CD4-positive, alpha-beta memory T cell (primary cell): ENCODE measurements around the gene TTC28. TPM values are rescaled to one million over a fixed set of nuclear protein-coding genes. Genes with fewer than 3 reads are reported as not detected.
"Not testable (repeated sequence)": the region's sequence is repeated elsewhere in the genome, so short reads cannot be mapped to it uniquely, and the experiment has no call there.

ENCODE experiments used
- CTCF ChIA-PET: fragments of 350-600 bp; sonication (Branson Sonifier 250); formaldehyde crosslinking; loops from one replicate; lab custom pipeline; 2021; ENCODE audit warnings: inconsistent platforms; ENCODE audit not compliant: partially characterized antibody; lab: Charles Lee
- POLR2A ChIA-PET: fragments of 350-600 bp; sonication (Branson Sonifier 250); formaldehyde crosslinking; loops from one replicate; lab custom pipeline; 2021; ENCODE audit not compliant: partially characterized antibody; lab: Charles Lee
- DNase-seq, 5 donors: peaks; one replicate each; pipeline versions ENCODE4 v3.0.0 to v3.0.0-alpha.2; 2020 to 2022; ENCODE audit warnings: mixed read lengths in 1 of 5
- H3K27ac ChIP-seq: one replicate; pipeline ENCODE4 v1.7.0; 2013; ENCODE audit warnings: low read depth, low read length
- H3K27me3 ChIP-seq: 2 replicates; pipeline ENCODE4 v1.7.0; 2013; ENCODE audit warnings: mild to moderate bottlenecking, low read length, moderate library complexity; ENCODE audit not compliant: insufficient read depth
- H3K36me3 ChIP-seq: 2 replicates; pipeline ENCODE4 v1.7.0; 2013; ENCODE audit warnings: mild to moderate bottlenecking, low read length, moderate library complexity; ENCODE audit not compliant: insufficient read depth
- H3K4me1 ChIP-seq: 2 replicates; pipeline ENCODE4 v1.7.0; 2013; ENCODE audit warnings: mild to moderate bottlenecking, low read length, moderate library complexity; ENCODE audit not compliant: insufficient read depth
- H3K4me3 ChIP-seq, 2 donors: one replicate each; pipeline ENCODE4 v1.7.0; 2013; ENCODE audit warnings: low read length in 2 of 2, mild to moderate bottlenecking in 1 of 2
- H3K9me3 ChIP-seq, 2 donors: one replicate each; pipeline ENCODE4 v1.7.0; 2013; ENCODE audit warnings: low read length in 2 of 2, control low read depth in 1 of 2; ENCODE audit not compliant: control insufficient read depth in 1 of 2
- H3K27ac Mint-ChIP-seq, 7 donors: one replicate each; pipeline ENCODE4 v1.8.0; 2020 to 2021; ENCODE audit warnings: mixed read lengths in 7 of 7, mild to moderate bottlenecking in 6 of 7, inconsistent platforms in 3 of 7, moderate library complexity in 3 of 7
- H3K27me3 Mint-ChIP-seq, 2 donors: one replicate each; pipeline ENCODE4 v1.8.0; 2020 to 2021; ENCODE audit warnings: mixed read lengths in 2 of 2
- H3K36me3 Mint-ChIP-seq, 2 donors: one replicate each; pipeline ENCODE4 v1.8.0; 2020 to 2021; ENCODE audit warnings: mixed read lengths in 2 of 2, inconsistent platforms in 1 of 2, mild to moderate bottlenecking in 1 of 2
- H3K4me1 Mint-ChIP-seq, 4 donors: one replicate each; pipeline ENCODE4 v1.8.0; 2020 to 2021; ENCODE audit warnings: mixed read lengths in 4 of 4, mild to moderate bottlenecking in 1 of 4
- H3K4me3 Mint-ChIP-seq, 8 donors: one replicate each; pipeline ENCODE4 v1.8.0; 2020 to 2021; ENCODE audit warnings: mixed read lengths in 8 of 8, mild to moderate bottlenecking in 7 of 8, moderate library complexity in 6 of 8, inconsistent platforms in 3 of 8
- H3K9me3 Mint-ChIP-seq, 8 donors: one replicate each; pipeline ENCODE4 v1.8.0; 2020 to 2021; ENCODE audit warnings: mixed read lengths in 8 of 8, mild to moderate bottlenecking in 5 of 8, inconsistent platforms in 3 of 8, moderate library complexity in 1 of 8
- intact Hi-C: fragments of 100-400 bp; cut with micrococcal nuclease; formaldehyde crosslinking; loops from one replicate; pipeline ENCODE4 v1.15.1; 2023
- polyA plus RNA-seq, 2 donors: library from polyadenylated mRNA; unstranded; fragments of 300-500 nt; fragmentation: Illumina TruSeq; gene quantifications; one replicate each; pipeline ENCODE4 v1.2.3, GENCODE V29; 2021
- total RNA-seq, 2 experiments: library from RNA; stranded (reverse); gene quantifications; one replicate each; pipeline ENCODE4 v1.2.3, GENCODE V29; 2021

Gene TTC28
- total and polyA plus RNA-seq, 4 experiments from 2014 or later = 0.50 to 1.7 (median 1.6) TPM; not detected in 1

DNA sequence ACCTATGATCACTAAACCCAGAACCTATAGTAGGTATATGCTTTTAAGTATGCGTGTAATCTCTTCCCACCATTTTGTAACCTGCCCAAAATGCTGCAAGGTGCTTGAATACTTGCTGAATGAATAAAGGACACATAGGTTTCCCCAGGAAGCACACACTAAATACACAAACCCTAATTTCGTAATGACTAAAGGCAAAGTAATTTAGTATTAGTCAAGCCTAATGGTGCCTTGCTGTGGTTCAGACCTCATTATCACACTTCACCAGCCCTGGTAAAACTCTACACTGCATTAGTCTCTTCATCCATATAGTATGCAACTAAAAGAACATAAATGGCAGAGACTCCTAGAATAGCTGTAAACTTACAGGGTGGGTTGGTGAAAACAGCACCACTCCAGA is 471.6 kb downstream of the TTC28 start:
- no peaks in the 10 kb centered on the region for H3K36me3 ChIP-seq
- H3K4me1 ChIP-seq = no peaks in the 10 kb centered on the region
- H3K9me3 Mint-ChIP-seq = peaks cover 0 to 11% (median 7%) of the 10 kb centered on the region in 8 donors
- no peak overlapping the region for H3K4me3 Mint-ChIP-seq
- no peaks in the 10 kb centered on the region for H3K9me3 ChIP-seq
- no peak for DNase-seq
- no peaks in the 10 kb centered on the region for H3K4me1 Mint-ChIP-seq
- CTCF ChIA-PET = no interaction called here
- H3K27me3 Mint-ChIP-seq = peaks cover 2 to 6% of the 10 kb centered on the region in 2 donors
- H3K36me3 Mint-ChIP-seq = no peaks in the 10 kb centered on the region
- H3K27ac Mint-ChIP-seq = no peak overlapping the region
- H3K27me3 ChIP-seq = no peaks in the 10 kb centered on the region
- intact Hi-C loops = no loop called here
- H3K27ac ChIP-seq = no peak overlapping the region
- no peak overlapping the region for H3K4me3 ChIP-seq
- POLR2A ChIA-PET = no interaction called here

DNA sequence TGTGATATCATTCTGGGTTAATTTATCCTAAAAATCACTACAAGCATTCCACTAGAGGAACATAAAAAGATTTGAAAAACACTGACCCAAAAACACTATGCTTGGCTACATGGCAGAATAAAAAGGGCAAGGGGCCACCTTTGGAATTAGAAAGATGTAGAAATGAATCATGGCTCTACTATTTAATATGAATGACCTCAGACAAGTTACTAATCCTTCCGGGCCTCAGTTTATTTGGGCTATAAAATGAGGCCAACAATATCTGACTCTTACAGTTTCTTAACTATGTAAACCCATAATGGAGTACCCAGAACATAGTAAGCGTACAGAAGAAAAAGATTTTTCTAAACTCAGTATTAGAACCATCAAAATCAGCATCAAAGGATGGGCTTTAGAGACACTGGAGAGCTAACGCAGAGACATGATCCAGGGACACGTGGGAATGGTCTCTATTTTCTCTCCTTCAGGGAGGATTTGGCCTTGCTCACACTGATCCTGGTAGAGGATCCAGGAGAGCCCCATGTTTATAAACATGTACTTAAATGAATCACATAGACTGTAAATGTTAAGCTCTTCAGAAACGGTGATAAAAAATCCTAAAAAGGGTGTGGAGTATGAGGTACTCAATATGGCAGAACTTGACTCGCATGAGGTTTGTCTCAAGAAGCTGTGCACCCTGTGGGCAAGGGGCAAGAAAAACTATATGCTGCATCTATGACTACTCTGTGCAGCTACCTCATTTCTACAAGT is 472.2 kb downstream of the TTC28 start:
- Histone ChIP-seq H3K36me3 (no peaks in the 10 kb centered on the region), H3K4me1 (no peaks in the 10 kb centered on the region), H3K27ac (no peak overlapping the region), H3K4me3 (no peak overlapping the region), H3K27me3 (no peaks in the 10 kb centered on the region), H3K9me3 (no peaks in the 10 kb centered on the region)
- H3K27me3 Mint-ChIP-seq = peaks cover 2 to 6% of the 10 kb centered on the region in 2 donors
- no peak for DNase-seq
- intact Hi-C loops = no loop called here
- peaks cover 0 to 11% (median 7%) of the 10 kb centered on the region in 8 donors for H3K9me3 Mint-ChIP-seq
- H3K4me1 Mint-ChIP-seq = no peaks in the 10 kb centered on the region
- no peaks in the 10 kb centered on the region for H3K36me3 Mint-ChIP-seq
- no peak overlapping the region for H3K4me3 Mint-ChIP-seq
- ChIA-PET CTCF (no interaction called here), POLR2A (no interaction called here)
- no peak overlapping the region for H3K27ac Mint-ChIP-seq

DNA sequence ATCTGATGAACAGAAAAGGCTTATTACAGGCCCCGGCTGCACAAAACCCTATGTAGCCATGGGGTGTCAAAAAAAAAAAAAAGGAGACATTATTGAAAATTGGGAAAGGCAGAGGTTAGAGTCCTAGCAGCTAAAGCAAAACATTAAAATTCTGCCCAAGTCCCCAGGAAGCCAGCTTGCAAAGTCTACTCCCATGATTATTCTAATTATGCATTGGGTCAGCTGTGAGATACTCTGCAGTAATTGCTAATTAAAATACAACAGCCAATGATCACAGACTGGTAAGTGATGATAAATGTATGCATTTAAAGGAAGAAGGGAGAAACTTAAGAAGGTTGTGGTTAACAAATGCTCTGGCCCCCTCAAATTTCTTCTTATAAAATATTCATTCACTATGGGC is 473.7 kb downstream of the TTC28 start:
- CTCF ChIA-PET = no interaction called here
- no peaks in the 10 kb centered on the region for H3K4me1 ChIP-seq
- H3K36me3 ChIP-seq = no peaks in the 10 kb centered on the region
- H3K9me3 ChIP-seq = no peaks in the 10 kb centered on the region
- intact Hi-C loops = no loop called here
- Mint-ChIP-seq H3K36me3 (no peaks in the 10 kb centered on the region), H3K27ac (no peak overlapping the region), H3K27me3 (peaks cover 2 to 6% of the 10 kb centered on the region in 2 donors), H3K9me3 (peaks cover 0 to 9% (median 6%) of the 10 kb centered on the region in 8 donors), H3K4me1 (peaks cover 0 to 4% (median 0%) of the 10 kb centered on the region in 4 donors), H3K4me3 (no peak overlapping the region)
- H3K27ac ChIP-seq = no peak overlapping the region
- POLR2A ChIA-PET = no interaction called here
- no peaks in the 10 kb centered on the region for H3K27me3 ChIP-seq
- no peak overlapping the region for H3K4me3 ChIP-seq
- no peak for DNase-seq

DNA sequence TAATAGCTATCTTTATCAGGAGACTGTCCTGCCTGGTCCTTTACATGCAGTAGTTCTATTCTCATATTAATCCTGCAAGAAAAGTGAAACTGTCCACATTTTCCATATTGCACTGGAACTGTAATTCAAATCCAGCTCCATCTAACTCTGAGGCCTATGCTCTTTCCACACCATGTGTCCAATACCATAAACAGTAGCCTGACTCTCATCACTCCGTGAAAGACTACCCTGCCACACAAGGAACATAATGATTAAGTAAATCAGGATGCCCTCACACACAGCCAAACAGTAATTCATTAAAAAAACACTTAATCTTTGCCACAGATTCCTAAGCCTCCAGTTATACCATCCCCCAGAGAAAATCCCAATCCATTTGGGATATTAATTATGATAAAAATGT is 475.3 kb downstream of the TTC28 start:
- POLR2A ChIA-PET = no interaction called here
- no peak overlapping the region for H3K27ac Mint-ChIP-seq
- H3K27ac ChIP-seq = no peak overlapping the region
- H3K4me1 Mint-ChIP-seq = peaks cover 0 to 4% (median 0%) of the 10 kb centered on the region in 4 donors
- H3K36me3 Mint-ChIP-seq = no peaks in the 10 kb centered on the region
- H3K4me3 ChIP-seq = no peak overlapping the region
- intact Hi-C loops = no loop called here
- DNase-seq = no peak
- H3K36me3 ChIP-seq = no peaks in the 10 kb centered on the region
- no peaks in the 10 kb centered on the region for H3K4me1 ChIP-seq
- H3K9me3 Mint-ChIP-seq = peaks cover 0 to 2% (median 0%) of the 10 kb centered on the region in 8 donors
- no peaks in the 10 kb centered on the region for H3K27me3 ChIP-seq
- no peak overlapping the region for H3K4me3 Mint-ChIP-seq
- CTCF ChIA-PET = no interaction called here
- no peaks in the 10 kb centered on the region for H3K9me3 ChIP-seq
- H3K27me3 Mint-ChIP-seq = peaks cover 2 to 6% of the 10 kb centered on the region in 2 donors

DNA sequence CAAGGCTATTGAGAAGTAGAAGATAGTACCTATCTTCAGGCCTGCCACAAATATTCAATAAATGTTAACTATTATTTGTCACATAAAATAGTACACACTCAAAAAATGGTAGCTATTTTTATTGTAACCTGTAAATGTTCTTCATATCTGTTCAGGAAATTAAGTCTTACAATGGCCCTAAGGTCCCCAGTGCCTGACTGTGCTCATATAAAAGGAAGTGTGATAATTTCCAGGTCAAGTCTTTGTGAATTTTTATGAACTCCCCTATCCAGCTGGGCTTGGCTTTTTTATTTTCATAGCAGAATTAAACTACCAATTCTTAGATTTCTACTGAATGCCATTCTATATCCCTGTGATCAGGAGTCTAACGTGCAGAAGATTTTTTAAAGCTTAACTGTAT is 476.4 kb downstream of the TTC28 start:
- Mint-ChIP-seq H3K27me3 (peaks cover 2 to 6% of the 10 kb centered on the region in 2 donors), H3K4me3 (no peak overlapping the region), H3K27ac (no peak overlapping the region), H3K9me3 (peaks cover 0 to 2% (median 0%) of the 10 kb centered on the region in 8 donors), H3K4me1 (peaks cover 0 to 4% (median 0%) of the 10 kb centered on the region in 4 donors), H3K36me3 (no peaks in the 10 kb centered on the region)
- no peak overlapping the region for H3K27ac ChIP-seq
- CTCF ChIA-PET = no interaction called here
- H3K4me3 ChIP-seq = no peak overlapping the region
- POLR2A ChIA-PET = no interaction called here
- no peaks in the 10 kb centered on the region for H3K36me3 ChIP-seq
- intact Hi-C loops = no loop called here
- DNase-seq = no peak
- H3K4me1 ChIP-seq = no peaks in the 10 kb centered on the region
- H3K27me3 ChIP-seq = no peaks in the 10 kb centered on the region
- H3K9me3 ChIP-seq = no peaks in the 10 kb centered on the region

DNA sequence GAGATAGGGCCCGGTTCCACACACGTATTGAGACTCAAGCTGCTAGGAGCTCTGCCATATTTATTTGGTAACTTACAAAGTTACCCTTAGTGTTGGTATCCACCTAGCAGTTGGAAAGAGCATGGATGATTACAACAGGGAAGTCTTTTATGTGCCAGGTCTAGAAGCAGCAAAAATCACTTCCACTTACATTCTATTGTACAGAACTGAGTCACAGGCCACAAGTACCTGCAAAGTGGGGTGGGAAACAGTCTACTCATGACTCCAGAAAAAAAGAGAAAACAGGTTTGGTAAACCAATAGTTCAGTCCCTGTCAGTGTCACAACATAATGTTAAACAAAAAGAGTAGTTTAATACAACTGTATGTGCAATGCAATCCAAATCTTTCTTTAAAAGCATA is 480.9 kb downstream of the TTC28 start:
- H3K9me3 Mint-ChIP-seq = peaks cover 0 to 6% (median 0%) of the 10 kb centered on the region in 8 donors
- CTCF ChIA-PET = no interaction called here
- no peaks in the 10 kb centered on the region for H3K27me3 ChIP-seq

DNA sequence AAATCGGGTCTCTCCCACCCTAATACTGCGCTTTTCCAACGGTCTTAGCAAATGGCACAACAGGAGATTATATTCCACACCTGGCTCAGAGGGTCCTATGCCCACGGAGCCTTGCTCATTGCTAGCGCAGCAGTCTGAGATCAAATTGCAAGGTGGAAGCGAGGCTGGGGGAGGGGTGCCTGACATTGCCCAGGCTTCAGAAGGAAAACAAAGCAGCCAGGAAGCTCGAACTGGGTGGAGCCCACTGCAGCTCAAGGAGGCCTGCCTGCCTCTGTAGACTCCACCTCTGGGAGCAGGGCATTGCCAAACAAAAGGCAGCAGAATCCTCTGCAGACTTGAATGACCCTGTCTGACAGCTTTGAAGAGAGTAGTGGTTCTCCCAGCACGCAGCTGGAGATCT is 488.1 kb downstream of the TTC28 start:
- H3K27me3 ChIP-seq, H3K27ac ChIP-seq, H3K4me1 Mint-ChIP-seq, H3K4me1 ChIP-seq, DNase-seq, H3K36me3 Mint-ChIP-seq, POLR2A ChIA-PET, H3K27ac Mint-ChIP-seq, H3K4me3 ChIP-seq, H3K9me3 ChIP-seq, H3K4me3 Mint-ChIP-seq, H3K9me3 Mint-ChIP-seq, H3K36me3 ChIP-seq, CTCF ChIA-PET, intact Hi-C loops: not testable (repeated sequence)
- peaks cover 9 to 25% of the 10 kb centered on the region in 2 donors for H3K27me3 Mint-ChIP-seq

More for the DNA sequence above, 480.9 kb downstream of the TTC28 start:
- peaks cover 0 to 4% (median 0%) of the 10 kb centered on the region in 4 donors for H3K4me1 Mint-ChIP-seq
- Histone ChIP-seq H3K36me3 (no peaks in the 10 kb centered on the region), H3K4me1 (no peaks in the 10 kb centered on the region), H3K4me3 (no peak overlapping the region), H3K9me3 (no peaks in the 10 kb centered on the region), H3K27ac (no peak overlapping the region)
- H3K27me3 Mint-ChIP-seq = peaks cover 3 to 6% of the 10 kb centered on the region in 2 donors
- intact Hi-C loops = no loop called here
- POLR2A ChIA-PET = no interaction called here
- H3K4me3 Mint-ChIP-seq = no peak overlapping the region
- no peak overlapping the region for H3K27ac Mint-ChIP-seq
- DNase-seq = no peak
- no peaks in the 10 kb centered on the region for H3K36me3 Mint-ChIP-seq
